GM20000 (cell line): Measurements from ENCODE around the gene ARHGAP40.

Experiments used
- DNase-seq: peaks from one replicate; pipeline ENCODE4 v3.0.0; 2012; ENCODE audit warnings: low spot score
- CTCF ChIP-seq: IDR thresholded peaks from 2 replicates; pipeline ENCODE4 v1.5.1; 2012; ENCODE audit warnings: mild to moderate bottlenecking, control low read depth; ENCODE audit errors: extremely low read depth, missing control alignments

The ARHGAP40 gene

DNA sequence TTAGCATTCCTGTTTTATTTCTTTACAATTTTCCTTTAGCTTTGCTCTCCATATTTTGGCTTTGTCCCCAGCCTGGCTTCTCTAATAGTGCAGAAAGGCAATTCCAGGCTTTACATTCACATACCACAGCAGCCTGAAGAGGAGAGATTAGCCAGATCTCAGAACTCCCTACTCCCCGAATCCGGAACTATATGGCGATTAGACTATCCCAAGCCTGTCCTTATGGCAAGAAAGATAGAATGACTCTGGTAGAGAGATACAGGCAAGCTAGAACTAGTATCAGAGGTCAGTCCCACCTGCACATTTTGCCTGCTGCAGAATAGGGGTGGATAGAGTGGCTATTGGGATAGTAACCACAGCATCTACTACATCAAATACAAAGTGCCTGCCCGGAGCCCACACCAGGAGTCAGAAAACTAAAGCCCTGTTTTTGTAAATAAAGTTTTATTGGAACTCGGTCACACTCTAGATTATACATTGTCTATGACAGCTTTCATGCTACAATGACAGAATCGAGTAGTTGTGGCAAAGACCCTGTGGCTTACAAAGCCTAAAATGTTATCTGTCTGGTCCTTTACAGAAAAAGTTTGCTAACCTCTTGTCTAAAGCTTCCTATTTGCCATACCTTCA is 37.7 kb upstream of the ARHGAP40 start:
- no peak for DNase-seq
- TF ChIP-seq CTCF, result no peak

GRCh38 chr20:38564680-38565079 is 36.9 kb upstream of the ARHGAP40 start:
- TF ChIP-seq CTCF, result no peak
- no peak for DNase-seq

DNA sequence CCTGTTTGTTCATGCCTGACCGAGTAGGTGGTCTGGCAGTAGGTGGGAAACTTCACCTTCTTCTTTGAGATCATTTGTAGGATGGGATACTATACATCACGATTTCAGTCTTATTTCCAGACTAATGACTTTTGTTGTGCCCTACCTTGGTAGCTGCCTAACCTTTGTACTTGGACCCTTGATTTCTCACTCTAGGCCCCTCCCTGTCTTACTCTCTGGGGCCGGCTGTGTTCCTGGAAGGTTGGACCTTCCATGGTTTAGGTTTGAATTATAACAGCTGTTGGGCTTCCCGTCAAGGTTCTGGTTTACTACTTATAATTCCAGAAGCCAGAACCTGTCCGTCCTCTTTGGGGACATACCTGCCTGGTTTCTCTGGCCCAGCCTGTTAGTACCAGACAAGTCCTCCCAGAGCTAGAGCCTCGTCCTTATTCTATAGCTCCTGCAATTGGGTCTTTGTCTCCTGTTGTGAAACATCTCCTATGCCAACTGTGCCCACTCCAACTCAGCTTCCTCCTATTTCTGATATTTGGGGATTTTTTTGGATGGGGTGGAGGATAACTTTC is 35.5 kb upstream of the ARHGAP40 start:
- no peak for DNase-seq
- TF ChIP-seq CTCF, result no peak

DNA sequence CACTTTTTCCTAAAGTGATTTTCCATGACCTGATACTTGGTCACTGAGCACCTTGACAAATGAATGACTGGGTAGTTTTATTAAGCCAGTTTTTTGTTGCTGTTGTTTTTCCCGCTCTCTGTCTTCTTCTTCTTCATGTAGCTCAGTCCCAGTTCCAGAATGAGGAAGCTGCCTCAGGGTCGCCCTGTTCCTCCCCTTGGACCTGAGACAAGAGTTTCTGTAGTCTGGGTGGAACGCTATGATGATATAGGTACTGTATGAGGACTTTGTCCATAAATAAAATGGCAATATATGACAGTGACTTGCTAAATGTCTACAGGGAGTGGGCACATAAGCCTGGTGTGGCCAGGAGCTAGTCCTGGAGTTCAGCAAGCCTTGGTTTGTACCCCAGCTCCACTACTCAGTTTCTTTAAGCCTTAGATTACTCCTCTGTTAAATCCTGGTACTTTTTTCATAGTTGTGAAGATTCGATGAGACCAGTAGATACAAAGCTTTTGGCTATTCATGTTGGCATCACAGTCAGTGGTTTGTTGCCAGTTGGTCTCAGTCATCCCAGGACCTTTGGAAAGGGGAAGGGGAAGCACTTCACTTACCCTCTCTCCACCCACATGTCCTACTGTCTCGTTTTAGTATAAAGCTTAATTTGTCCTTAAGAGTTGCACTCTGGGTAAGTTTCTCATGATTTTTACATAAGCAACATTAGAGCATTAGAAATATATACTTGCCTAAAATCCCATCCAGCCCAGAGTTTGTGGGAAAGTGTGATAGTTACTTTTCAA is 31.7 kb upstream of the ARHGAP40 start:
- no peak for DNase-seq
- TF ChIP-seq CTCF, result no peak

GRCh38 chr20:38573413-38573812 is 28.2 kb upstream of the ARHGAP40 start:
- DNase-seq, result no peak
- TF ChIP-seq CTCF, result no peak

DNA sequence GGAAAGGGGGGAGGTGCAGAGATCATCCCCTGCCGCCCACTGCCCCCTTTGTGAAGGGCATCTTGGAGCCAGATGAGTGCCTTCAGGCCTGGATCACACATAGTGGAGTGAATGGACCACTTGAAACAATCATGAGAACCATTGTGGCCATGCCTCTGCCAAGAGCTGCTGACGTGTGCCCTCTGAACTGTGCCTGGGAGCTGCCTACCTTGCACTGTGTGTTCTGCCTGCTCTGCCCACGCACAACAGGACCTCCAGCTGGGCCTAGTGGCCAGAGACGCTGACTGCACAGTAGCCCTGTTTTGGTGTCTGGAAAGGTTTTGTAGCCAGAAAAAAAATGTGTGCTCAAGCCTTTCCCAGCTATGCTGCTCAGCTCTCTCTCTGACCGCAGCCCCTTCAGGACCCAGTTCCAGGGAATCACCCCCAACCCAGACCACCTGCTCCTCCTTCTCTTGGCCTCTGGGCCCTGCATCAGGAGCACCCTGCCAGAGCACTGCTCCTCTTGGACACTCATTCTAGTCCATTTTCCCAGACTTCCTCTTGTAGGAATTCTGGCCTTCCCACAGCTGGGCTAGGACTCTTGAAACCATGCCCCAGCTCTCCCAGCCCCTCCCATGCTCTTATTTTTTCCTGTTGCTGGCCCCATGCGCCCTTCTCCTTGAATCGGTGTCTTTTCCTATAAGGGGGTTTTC is 22.2 kb upstream of the ARHGAP40 start:
- no peak for TF ChIP-seq CTCF
- DNase-seq, result no peak

DNA sequence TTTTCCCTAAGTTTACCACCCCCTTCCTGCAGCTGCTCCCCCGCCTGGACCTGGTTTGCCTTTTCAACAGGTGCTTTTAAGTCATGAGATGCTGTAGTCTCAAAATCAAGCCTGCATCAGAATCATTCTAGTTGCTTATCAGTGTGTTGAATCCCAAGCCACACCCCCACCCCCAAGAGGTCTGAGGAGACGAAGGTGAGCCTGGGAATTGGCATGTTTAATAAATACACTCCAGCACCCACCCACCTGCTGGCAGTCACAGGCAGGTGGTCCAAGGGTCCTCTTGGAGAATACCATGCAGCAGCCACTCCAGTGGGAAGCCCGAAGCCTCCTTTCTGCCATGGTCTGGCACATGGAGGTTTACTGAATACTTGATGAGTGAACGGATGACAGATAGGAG is 21.7 kb upstream of the ARHGAP40 start:
- no peak for DNase-seq
- no peak for TF ChIP-seq CTCF
